Measurements from ENCODE around the gene MBD3L1. TPM values are rescaled to one million over a fixed set of nuclear protein-coding genes. Genes with fewer than 3 reads are reported as not detected.

Gene MBD3L1
- total and polyA plus RNA-seq, 9 of the 15 experiments (the other 6 are each of a cell fraction or from before 2014, with no cell fraction given), result not detected

DNA sequence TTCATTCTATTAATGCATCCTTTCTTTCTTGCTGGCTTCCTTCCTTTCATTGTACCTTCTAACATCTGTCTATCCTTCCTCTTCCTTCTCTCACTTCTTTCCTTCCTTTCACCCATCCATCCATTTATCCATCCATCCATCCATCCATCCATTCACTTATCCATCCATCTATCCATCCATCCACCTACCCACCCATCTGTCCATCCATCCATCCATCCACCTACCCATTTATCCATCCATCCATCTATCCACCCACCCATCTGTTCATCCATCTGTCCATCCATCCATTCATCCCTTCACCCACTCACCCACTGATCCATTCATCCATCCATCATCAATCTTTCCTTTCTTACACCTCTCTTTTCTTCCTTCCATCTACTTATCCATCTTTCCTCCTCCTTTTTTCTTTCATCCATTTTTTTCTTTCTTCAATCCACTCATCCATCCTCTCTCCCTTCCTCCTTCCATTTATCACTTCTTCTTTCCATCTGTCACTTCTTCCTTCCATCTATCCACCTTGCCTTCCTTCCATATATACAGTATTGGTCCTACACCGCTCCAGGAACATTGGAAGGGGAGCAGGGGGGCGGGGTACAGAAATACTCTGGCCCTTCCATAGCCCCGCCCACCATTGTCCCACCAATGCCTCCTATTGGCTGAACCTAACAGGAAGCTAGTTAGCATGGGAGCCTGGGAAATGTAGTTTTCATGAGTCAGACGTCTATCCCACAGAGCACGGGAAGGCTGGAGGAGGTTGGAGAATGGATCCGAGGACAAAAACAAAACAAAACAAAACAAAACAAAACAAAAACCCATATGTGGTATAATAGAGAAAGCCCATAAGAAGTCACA lies 45.9 kb downstream of the MBD3L1 start (continued):
- TF ChIP-seq PYGO2 (tag; IDR thresholded peaks at IDR 0.05) (no peak), ZNF146 (CRISPR knock-in tag; IDR thresholded peaks at IDR 0.05; ENCODE audit: unreplicated experiment) (no peak), NFXL1 (CRISPR knock-in tag; IDR thresholded peaks at IDR 0.05) (no peak), PBX2 (CRISPR knock-in tag; IDR thresholded peaks at IDR 0.05; ENCODE audit: low read depth) (no peak), PBX2 (tag; conservative IDR thresholded peaks at IDR 0.05; ENCODE audit: low read depth) (no peak), PHB (CRISPR knock-in tag; IDR thresholded peaks at IDR 0.05) (no peak), TEAD4 (IDR thresholded peaks at IDR 0.05; ENCODE audit: low read length) (no peak), TEAD4 (CRISPR knock-in tag; IDR thresholded peaks at IDR 0.05; ENCODE audit: borderline replicate concordance) (no peak), SNRNP70 (optimal IDR thresholded peaks at IDR 0.05; ENCODE audit: low read depth, low read length) (no peak), MEIS2 (IDR thresholded peaks at IDR 0.05; ENCODE audit: partially characterized antibody) (no peak), NR4A1 (CRISPR knock-in tag; IDR thresholded peaks at IDR 0.05) (no peak), NR4A1 (tag; IDR thresholded peaks at IDR 0.05) (no peak), TARDBP (IDR thresholded peaks at IDR 0.05) (no peak), TOE1 (IDR thresholded peaks at IDR 0.05; ENCODE audit: borderline replicate concordance) (no peak), TOE1 (CRISPR knock-in tag; IDR thresholded peaks at IDR 0.05; ENCODE audit: borderline replicate concordance, low read depth) (no peak), ZNF140 (CRISPR knock-in tag; IDR thresholded peaks at IDR 0.05) (no peak), NONO (IDR thresholded peaks at IDR 0.05; ENCODE audit: low read depth in 2 of 2, low read length in 1 of 2) (no peak), NBN (IDR thresholded peaks at IDR 0.05; ENCODE audit: low read depth) (no peak), RFX7 (CRISPR knock-in tag; IDR thresholded peaks at IDR 0.05) (no peak), PTRF (tag; IDR thresholded peaks at IDR 0.05) (no peak), ZFP30 (CRISPR knock-in tag; IDR thresholded peaks at IDR 0.05; ENCODE audit: borderline replicate concordance) (no peak)
- TF ChIP-seq, protein P1, sequence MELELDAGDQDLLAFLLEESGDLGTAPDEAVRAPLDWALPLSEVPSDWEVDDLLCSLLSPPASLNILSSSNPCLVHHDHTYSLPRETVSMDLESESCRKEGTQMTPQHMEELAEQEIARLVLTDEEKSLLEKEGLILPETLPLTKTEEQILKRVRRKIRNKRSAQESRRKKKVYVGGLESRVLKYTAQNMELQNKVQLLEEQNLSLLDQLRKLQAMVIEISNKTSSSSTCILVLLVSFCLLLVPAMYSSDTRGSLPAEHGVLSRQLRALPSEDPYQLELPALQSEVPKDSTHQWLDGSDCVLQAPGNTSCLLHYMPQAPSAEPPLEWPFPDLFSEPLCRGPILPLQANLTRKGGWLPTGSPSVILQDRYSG (tag; conservative IDR thresholded peaks at IDR 0.05; ENCODE audit: low read depth), result no peak
- TF ChIP-seq, protein P2, sequence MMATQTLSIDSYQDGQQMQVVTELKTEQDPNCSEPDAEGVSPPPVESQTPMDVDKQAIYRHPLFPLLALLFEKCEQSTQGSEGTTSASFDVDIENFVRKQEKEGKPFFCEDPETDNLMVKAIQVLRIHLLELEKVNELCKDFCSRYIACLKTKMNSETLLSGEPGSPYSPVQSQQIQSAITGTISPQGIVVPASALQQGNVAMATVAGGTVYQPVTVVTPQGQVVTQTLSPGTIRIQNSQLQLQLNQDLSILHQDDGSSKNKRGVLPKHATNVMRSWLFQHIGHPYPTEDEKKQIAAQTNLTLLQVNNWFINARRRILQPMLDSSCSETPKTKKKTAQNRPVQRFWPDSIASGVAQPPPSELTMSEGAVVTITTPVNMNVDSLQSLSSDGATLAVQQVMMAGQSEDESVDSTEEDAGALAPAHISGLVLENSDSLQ (IDR thresholded peaks at IDR 0.05), result no peak
